DOHH2 (cell line): ENCODE results near the gene PAGE1.

ENCODE experiments used
- CTCF ChIP-seq: fragments of 200-600 bp; sonication (generic); IDR thresholded peaks from one replicate; pipeline ENCODE4 v1.5.1; 2014; ENCODE audit warnings: antibody characterized with exemption, mild to moderate bottlenecking, low read depth, low read length; ENCODE audit not compliant: poor library complexity, severe bottlenecking
- EZH2phosphoT487 ChIP-seq: fragments of 200-600 bp; sonication (generic); IDR thresholded peaks from 2 replicates; pipeline ENCODE4 v1.6.1; 2017; ENCODE audit warnings: borderline replicate concordance, mild to moderate bottlenecking, antibody characterized with exemption, low read length, moderate library complexity, mixed read lengths

DNA sequence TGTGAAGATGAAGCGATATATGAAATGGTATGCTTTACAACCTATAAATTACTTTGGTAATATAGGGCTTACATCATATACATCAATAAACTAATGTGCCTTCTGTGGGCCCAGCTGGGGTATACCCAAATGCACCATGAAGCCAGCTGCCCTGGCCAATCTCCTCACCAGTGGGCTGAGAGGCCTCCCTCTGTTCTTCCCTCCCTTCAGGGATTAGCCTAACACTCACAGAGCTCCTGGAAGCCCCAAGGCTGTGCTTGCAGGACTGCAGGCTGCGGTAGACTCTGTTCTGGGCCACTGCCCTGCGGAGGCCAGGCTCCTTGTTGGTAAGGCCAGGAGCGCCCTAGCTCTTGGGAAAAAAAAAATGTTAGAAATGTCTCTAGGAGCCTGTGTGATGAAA lies 33.9 kb downstream of the PAGE1 start:
- TF ChIP-seq EZH2phosphoT487 (no peak), CTCF (no peak)
